Hypothalamus (tissue), 51 donors: ENCODE measurements around the gene EIPR1.

Source experiments
- DNase-seq, 51 donors: peaks; one replicate each; lab custom pipeline; 2025; lab: John Stamatoyannopoulos, UW

Gene EIPR1

GRCh38 chr2:3309496-3310355 is 67.9 kb downstream of the EIPR1 start:
- DNase-seq: no peak

DNA sequence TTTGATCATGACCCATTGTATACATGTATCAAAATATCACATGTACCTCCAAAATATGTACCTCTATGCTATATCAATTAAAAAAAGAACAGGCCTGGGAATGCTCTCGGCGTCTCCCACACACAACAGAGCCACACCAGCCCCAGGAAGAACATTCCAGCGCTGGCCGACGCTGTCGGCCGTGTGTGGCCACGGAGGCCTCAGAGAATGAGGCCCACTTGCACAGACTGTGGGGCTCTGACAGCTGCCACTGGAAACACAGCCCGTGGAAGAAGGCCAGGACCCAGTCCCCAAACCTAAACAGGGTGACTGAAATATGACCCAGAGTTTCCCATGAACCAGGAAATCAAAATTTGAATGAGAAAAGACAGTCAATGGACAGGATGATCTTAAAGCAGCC is 69.7 kb downstream of the EIPR1 start:
- no peak for DNase-seq

GRCh38 chr2:3307236-3307635 is 70.4 kb downstream of the EIPR1 start:
- no peak for DNase-seq

- no peak for DNase-seq
These were observed 71.7 kb downstream of the EIPR1 start for GRCh38 chr2:3305952-3306351.

DNA sequence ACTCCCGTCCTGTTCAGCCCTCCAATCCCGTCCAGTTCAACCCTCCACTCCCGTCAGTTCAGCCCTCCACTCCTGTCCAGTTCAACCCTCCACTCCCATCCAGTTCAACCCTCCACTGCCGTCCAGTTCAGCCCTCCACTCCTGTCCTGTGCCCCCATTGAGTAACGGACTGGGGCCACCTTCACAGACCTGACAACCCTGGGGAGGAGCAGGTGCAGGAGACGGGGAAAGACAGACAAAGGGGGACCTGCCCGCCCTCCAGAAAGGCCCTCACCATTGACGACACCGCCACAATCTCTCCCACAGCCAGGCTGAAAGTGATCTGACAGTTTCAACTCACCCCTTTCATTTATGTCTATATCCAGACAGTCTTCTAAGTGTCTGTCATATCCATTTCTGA is 72.2 kb downstream of the EIPR1 start:
- DNase-seq: no peak

DNA sequence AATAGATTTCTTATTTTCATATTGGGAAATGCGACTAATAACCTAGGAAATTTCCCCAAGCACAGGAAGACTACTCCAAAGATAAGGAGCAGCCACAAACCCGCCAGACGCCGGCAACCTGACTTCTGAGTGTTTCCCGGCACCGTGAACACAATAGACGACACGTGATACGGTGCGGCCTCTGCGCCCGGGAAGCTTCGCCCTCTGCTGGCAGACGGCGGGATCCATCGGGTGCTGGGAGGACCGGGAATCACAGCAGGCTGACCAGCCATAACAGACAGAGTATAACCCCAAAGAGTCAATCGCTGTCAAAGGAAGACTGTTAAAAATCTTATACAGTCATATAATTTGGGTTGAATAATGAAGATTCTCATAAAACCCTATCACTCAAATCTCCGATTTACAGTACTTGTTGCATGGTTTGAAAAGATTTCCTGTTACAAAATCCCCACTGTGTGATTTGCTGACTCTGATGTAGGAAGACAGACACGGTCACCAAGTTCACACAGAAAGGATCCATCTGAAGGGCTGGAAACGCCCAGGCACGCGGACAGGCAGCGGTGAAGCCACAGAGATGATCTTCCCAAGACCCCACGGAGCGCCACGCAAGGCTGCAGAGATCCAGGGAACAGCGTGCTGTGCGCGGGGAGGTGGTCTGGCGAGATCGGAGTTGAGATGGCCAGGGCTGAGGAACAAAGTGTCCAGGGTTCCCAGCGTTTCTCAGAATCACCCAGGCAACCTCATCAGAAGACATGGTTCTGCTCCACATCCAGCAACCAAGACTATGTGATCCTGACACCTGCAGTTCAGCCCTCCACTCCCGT is 73.8 kb downstream of the EIPR1 start:
- peak; percentile 14 to 91 (median 79) for DNase-seq

DNA sequence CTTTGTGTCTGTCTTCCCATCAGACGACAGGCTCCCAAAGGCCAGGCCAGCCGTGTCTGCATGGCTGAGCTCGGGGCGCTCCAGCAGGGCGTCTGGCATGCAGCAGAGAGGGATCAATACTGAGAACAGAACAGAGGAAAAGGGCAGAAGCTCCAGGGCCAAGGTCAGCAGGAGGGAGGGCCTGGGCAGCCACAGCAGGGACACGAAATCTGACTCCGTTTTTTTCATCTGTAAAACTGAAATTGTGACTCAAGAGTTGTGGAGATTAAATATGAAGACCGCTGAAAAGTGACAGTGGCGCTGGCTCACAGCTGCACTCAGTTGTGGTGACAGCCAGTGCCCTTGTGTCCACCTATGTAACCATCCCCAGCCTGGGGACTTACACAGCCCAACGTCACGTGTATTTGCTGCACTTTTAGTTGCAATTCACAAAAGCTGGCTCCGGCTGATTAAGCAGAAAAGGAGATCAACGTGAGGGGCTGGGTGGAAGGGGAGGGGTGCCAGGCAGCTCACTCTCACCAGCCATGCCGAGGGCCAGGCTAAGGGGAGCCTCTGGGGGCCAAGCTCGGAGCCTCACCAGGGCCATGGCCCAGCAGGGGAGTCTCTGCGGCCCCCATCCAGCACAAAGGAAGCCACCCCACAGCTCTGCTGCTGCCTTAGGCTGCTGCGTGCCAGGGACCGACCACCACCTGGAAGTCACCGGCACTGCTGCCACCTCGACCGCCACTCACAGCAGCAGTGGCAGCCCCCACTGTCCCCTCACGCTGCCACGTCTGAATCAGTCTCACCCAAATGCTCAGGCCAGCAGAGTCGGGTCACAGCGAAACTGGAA is 74.7 kb downstream of the EIPR1 start:
- DNase-seq: peak in 1 of 51 donors; percentile 60

DNA sequence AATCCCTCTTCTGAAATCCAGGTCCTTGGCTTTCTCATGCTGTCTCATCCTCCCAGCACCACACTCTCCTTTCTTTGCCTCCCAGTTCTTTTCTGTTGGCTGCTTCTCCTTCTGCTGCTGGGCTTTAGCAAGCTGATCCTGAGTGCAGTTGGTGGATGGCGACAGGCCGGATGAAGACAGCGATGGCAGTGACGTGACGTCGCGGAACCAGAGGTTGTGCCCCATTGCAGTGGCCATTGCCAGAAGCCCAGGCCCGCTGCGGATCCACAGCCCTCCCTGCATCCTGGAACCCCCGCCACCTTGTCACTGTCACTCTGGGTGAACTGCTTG is 75.2 kb downstream of the EIPR1 start:
- DNase-seq: no peak

DNA sequence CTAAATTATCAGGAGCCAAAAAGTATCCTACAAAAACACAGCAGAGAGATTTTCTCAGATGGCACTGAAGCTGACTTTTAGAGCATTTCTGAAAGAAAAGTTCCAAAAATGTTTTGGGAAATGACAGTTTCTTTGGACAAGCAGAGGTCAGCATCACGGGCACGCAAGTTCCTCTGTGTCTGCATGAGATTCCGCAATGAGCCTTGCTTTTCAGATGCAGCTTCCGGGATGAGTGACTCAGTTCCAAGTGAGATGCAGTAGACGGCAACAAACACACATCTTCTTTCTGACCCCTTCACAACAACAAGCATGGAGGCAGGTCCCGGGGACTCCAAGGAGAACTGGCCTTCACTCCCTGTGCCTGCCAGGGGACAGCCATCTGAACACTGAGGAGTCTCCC is 76.6 kb downstream of the EIPR1 start:
- no peak for DNase-seq

DNA sequence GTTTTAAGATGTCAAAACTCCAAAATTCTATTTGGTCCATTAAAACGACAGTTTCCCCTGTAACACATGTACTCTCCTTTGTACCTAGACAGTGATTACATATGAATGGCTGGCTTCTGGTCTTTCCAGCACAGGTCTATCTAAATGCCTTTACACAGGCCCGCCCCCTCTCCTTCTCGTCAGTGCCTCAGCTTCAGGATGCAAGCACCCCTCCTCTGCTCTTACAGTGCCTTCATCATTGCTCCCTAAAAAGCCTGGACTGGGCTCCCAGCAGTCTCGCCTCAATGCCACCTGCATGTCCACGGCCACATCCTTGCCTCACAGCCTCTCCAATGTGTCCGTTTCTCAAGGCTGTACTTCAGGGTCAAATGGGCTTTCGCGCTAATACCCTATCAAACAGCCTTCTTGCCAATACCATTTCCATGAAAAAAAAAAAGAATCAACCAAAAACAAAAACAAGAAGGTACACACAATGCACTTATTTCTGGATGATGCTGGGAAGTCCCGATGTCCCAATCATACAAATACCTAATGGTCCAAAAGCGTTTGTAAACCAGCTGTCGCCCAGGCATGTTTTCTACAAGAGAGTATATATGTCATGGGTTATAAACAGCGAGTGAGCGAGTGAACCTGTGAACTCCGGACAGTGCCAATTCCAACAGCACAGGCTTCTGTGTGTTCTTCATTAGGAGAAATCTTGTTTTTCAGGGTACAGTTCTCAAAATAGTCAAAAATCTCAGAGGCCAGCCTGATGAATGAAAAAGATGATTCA is 77.2 kb downstream of the EIPR1 start:
- DNase-seq: no peak

DNA sequence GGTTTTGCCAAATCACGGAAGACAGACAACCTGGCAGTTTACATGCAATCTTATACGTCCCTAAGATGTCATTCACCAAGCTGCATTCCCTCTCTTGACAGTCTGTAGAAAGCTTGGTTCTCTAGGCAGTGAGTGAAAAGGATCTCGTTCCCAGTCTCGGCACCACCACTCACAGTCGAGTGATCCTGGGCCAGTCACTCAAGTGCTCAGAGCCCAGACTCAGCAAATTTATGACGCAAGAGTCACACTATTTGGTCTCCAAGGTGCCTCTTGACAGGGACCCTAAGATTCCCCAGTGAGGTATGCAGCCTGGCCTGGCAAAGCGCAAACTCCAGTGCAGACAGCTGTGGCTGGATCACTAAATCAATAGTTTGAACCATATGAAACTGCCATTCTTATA is 77.9 kb downstream of the EIPR1 start:
- no peak for DNase-seq

- DNase-seq: no peak
These were observed 78.5 kb downstream of the EIPR1 start for GRCh38 chr2:3299130-3299529.

- DNase-seq: no peak
These were observed 79.4 kb downstream of the EIPR1 start for GRCh38 chr2:3298191-3298590.

DNA sequence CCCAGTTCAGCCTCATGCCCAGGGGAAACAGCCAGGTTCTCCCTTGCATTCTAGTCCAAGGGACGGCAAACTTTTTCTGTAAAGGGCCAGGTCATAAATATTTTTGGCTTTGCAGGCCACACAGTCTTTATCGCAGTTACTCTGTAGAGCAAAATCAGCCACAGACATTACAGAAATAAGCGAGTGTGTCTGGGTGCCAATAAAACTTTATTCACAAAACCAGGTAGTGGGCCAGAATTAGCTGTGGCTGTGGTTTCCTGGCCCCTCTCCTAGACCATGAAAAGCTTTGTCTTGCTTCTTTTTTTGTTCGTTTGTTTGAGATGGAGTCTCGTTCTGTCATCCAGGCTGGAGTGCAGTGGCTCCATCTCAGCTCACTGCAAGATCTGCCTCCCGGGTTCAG is 80.1 kb downstream of the EIPR1 start:
- DNase-seq: no peak

GRCh38 chr2:3296182-3296972 is 81.2 kb downstream of the EIPR1 start:
- no peak for DNase-seq

GRCh38 chr2:3294493-3294892 is 83.1 kb downstream of the EIPR1 start:
- DNase-seq: no peak

- DNase-seq: no peak
These were observed 83.5 kb downstream of the EIPR1 start for GRCh38 chr2:3294069-3294468.

DNA sequence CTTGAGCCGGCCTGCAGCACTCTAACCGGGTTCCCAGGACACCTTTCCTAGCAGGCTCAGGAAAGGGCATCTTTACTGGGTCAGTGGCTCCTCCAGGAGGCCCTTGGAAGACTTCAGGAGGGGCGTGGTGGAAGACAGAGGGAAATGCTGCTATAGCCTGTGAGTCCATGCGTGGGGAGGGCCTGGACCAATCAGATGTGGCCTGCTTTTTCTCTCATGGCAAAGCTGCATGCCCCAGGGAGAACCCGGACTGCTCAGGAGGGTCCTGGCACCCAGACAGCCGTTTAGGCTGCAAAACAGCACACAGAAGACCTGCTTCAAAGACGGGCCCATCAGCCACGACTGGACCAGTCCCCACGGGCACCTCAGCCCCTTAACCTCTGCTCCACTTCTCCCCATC is 84.4 kb downstream of the EIPR1 start:
- DNase-seq: no peak

DNA sequence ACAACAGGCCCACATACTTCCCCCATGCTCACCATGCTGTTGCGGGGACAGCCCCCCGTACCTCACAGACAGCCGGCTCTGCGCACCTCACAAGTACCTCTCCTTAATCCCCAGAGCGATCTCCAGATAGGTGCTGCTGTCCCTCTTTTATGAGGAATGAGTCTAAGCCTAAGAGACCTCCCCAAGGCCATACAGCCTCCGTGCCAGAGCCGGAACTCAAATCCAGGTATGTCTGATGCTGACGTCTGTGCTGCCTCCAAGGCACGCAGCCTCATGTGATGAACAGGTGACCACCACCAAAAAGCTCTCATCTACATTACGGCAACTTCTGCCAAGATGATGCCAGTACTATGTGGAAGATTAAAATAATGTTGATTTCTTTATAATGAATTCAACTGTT is 85.2 kb downstream of the EIPR1 start:
- DNase-seq: no peak

GRCh38 chr2:3291750-3292149 is 85.9 kb downstream of the EIPR1 start:
- DNase-seq: no peak
